Ovary (tissue), 9 donors: ENCODE measurements around the gene DNAH8. TPM values are rescaled to one million over a fixed set of nuclear protein-coding genes. Genes with fewer than 3 reads are reported as not detected.

Experiments
- DNase-seq, 5 donors: peaks; one replicate each; pipeline ENCODE4 v3.0.0-alpha.2; 2019 to 2020
- H3K27ac ChIP-seq, 2 donors: fragments of 200-600 bp; one replicate each; pipeline versions ENCODE4 v1.5.1 to v1.8.0; 2019 to 2022
- H3K27me3 ChIP-seq: fragments of 200-600 bp; one replicate; pipeline ENCODE4 v1.8.0; 2022
- H3K36me3 ChIP-seq: fragments of 200-600 bp; sonication (generic); one replicate; pipeline ENCODE4 v1.5.1; 2019
- H3K4me1 ChIP-seq: one replicate; pipeline ENCODE4 v1.8.1; 2013; ENCODE audit warnings: mild to moderate bottlenecking, moderate library complexity; ENCODE audit not compliant: insufficient read depth
- H3K4me3 ChIP-seq: fragments of 200-600 bp; sonication (generic); one replicate; pipeline ENCODE4 v1.5.1; 2017
- H3K9me3 ChIP-seq, 2 donors: fragments of 200-600 bp in 1 of 2; sonication (generic) in 1 of 2; one replicate each; pipeline versions ENCODE4 v1.5.1 to v1.8.1; 2013 to 2019; ENCODE audit warnings: mild to moderate bottlenecking in 1 of 2, moderate library complexity in 1 of 2
- EP300 ChIP-seq: sonication (generic); formaldehyde crosslinking; IDR thresholded peaks from one replicate; pipeline ENCODE4 v1.6.1; 2017; ENCODE audit warnings: antibody characterized with exemption
- POLR2A ChIP-seq: fragments of 450-650 bp; IDR thresholded peaks from one replicate; pipeline ENCODE4 v1.6.1; 2017; ENCODE audit warnings: antibody characterized with exemption, mild to moderate bottlenecking, moderate library complexity
- WGBS, 3 donors: extraction: QIAGEN DNeasy Blood & Tissue Kit in 1 of 3; methylation state at CpG; one replicate each; pipeline versions ENCODE4 v1.1.5 to v1.1.7; 2013 to 2017; 5-methylcytosine and 5-hydroxymethylcytosine counted together
- intact Hi-C, 4 donors: fragments of 100-400 bp; cut with DNase I; formaldehyde crosslinking; loops; one replicate each; pipeline versions ENCODE4 v1.11.0 to v1.15.1; 2022 to 2023
- polyA plus RNA-seq, 2 donors: library from polyadenylated mRNA; stranded (reverse); fragments of 200-250 nt in 1 of 2; fragments of 350-450 nt in 1 of 2; fragmentation: Illumina TruSeq in 1 of 2; extraction: RNeasy Lipid Tissue Mini Kit (QIAGEN cat#74804) in 1 of 2; gene quantifications; one replicate each; pipeline ENCODE4 v1.2.3, GENCODE V29; 2013 to 2014
- total RNA-seq, 7 donors: library from RNA; depleted of rRNA in 2 of 7; stranded (reverse); fragments of >200 nt in 2 of 7; fragmentation: NEBNext Ultra II Directional in 3 of 7; extraction: Animal tissue kit (Norgen Biotek cat#: 25700) in 3 of 7; gene quantifications; one replicate each; pipeline versions ENCODE4 v1.1.0 to v1.2.4, GENCODE V29; 2016 to 2023
- TF ChIP-seq, protein P1 (sequence below), 3 donors: fragments of 450-650 bp in 2 of 3; fragments of 200-600 bp in 1 of 3; IDR thresholded peaks; one replicate each; pipeline versions ENCODE4 v1.5.1 to v1.8.0; 2016 to 2022; ENCODE audit warnings: antibody characterized with exemption in 3 of 3, mild to moderate bottlenecking in 1 of 3
- donor health status: DM: no; HTN: no; CAD: no; lungs with moderate emphysema.
- donor health status: DM: no; HTN: no; CAD: no.
- donor health status: Bipolar disorder and iron deficiency.
- donor health status: DM: yes; HTN: yes; CAD: no.
- donor health status: DM: no; HTN: no; CAD: no.
- donor health status: DM: yes; HTN: yes; CAD: no.

Gene DNAH8
- total and polyA plus RNA-seq, 9 donors = under 0.01 to 0.08 (median 0.01) TPM; not detected in 4

DNA sequence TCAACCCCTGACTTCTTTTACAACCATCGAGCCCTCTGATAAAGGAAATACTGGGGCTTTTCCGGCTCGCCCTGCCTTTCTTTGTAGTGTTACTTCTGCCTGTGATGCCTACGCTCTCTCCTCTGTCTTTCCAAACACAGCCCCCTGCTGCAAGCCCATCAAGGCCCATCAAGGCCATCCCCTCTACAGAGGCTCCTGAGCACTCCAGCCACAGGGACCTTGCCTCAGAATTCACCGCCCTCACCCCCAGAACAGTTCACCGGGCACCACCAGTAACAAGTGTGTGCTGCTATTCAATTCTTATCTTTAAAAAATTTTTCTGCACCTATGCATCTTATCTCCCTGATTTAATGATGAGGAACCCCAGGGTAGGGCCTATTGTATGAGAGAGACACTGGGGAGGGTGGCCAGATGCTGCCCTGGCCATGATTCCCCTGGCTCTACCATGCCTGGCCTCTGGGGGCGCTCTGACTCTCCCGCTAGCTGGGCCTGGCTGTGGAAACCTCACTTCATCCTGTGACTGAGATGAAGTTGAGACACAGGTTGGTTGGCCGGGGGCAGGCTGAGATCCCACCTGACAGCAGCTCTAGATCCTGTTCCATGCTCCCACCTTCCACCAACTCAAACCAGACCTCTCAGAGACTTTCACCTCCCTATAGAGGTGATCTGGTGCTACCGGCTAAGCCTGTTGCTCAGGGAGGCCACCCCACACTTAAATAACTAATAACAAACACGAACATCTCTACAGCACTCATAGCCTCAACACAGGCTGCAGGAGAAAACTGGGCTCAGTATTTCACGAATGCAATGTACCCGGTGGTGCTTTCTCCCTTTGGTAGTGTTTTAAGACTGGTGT is 314.3 kb downstream of the DNAH8 start:
- Histone ChIP-seq H3K36me3 (no peaks in the 10 kb centered on the region), H3K9me3 (no peaks in the 10 kb centered on the region), H3K27me3 (no peaks in the 10 kb centered on the region), H3K4me3 (no peak overlapping the region), H3K27ac (no peak overlapping the region), H3K4me1 (no peaks in the 10 kb centered on the region)
- intact Hi-C loops = no loop called here
- TF ChIP-seq, protein P1, sequence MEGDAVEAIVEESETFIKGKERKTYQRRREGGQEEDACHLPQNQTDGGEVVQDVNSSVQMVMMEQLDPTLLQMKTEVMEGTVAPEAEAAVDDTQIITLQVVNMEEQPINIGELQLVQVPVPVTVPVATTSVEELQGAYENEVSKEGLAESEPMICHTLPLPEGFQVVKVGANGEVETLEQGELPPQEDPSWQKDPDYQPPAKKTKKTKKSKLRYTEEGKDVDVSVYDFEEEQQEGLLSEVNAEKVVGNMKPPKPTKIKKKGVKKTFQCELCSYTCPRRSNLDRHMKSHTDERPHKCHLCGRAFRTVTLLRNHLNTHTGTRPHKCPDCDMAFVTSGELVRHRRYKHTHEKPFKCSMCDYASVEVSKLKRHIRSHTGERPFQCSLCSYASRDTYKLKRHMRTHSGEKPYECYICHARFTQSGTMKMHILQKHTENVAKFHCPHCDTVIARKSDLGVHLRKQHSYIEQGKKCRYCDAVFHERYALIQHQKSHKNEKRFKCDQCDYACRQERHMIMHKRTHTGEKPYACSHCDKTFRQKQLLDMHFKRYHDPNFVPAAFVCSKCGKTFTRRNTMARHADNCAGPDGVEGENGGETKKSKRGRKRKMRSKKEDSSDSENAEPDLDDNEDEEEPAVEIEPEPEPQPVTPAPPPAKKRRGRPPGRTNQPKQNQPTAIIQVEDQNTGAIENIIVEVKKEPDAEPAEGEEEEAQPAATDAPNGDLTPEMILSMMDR (IDR thresholded peaks at IDR 0.05) = no peak
- no peak for TF ChIP-seq POLR2A
- no peak for TF ChIP-seq EP300
- no peak for DNase-seq
- WGBS, 3 donors = 74 to 83% (median 74%) methylated on average over 13 of the region's 13 CpGs

DNA sequence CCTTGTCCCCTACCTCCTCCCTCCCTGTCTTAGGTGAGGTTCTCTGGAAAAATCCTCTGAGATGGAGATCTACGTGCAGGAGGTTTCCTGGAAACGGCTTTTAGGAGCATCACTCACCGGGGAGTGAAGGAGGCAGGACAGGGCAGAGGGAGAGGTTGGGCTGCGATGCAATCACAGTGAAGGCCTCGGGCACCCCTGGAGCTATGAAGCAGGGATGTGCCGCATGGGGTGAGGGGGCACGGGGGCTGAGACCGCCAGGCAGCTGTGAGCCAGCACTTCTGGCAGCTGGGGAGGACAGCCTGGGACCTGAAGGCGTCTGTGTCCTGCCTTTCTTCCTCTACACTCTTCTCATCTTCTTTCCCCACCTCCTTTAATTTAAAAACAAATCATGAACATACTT is 320.6 kb downstream of the DNAH8 start:
- Histone ChIP-seq H3K27me3 (no peaks in the 10 kb centered on the region), H3K4me3 (no peak overlapping the region), H3K9me3 (no peaks in the 10 kb centered on the region), H3K27ac (no peak overlapping the region), H3K36me3 (no peaks in the 10 kb centered on the region), H3K4me1 (no peaks in the 10 kb centered on the region)
- intact Hi-C loops = no loop called here
- no peak for TF ChIP-seq POLR2A
- TF ChIP-seq EP300 = no peak
- TF ChIP-seq, protein P1 (IDR thresholded peaks at IDR 0.05) = no peak
- WGBS, 3 donors = 19 to 24% (median 20%) methylated on average over 9 of the region's 9 CpGs
- no peak for DNase-seq

DNA sequence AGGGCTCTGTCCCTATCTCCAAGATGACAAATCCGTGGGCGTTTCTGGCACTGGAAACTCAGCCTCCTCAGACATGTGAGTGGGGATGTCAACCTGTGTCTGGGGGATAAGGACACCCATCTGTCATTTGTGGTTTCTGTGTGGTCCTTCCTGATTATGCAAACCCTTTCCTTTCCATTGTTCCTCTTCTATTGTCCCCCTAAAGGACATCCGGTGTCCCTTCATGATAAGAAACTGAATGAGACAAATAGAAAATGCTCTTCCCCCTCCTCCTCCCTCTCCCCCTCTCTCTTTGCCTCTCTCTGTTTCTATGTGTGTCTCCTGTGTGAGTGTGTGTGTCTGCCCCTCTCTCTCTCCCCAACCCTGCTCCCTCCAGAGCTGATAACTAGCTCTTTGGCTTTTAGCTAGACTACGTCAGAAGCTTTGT is 322.0 kb downstream of the DNAH8 start:
- DNase-seq = no peak
- WGBS, 3 donors = 46 to 61% (median 54%) methylated on average over 4 of the region's 4 CpGs
- Histone ChIP-seq H3K36me3 (no peaks in the 10 kb centered on the region), H3K4me1 (no peaks in the 10 kb centered on the region), H3K27ac (no peak overlapping the region), H3K9me3 (peaks cover 0 to 4% of the 10 kb centered on the region in 2 donors), H3K4me3 (no peak overlapping the region), H3K27me3 (no peaks in the 10 kb centered on the region)
- intact Hi-C loops = no loop called here
- TF ChIP-seq, protein P1 (IDR thresholded peaks at IDR 0.05) = no peak
- TF ChIP-seq EP300 = no peak
- TF ChIP-seq POLR2A = no peak

DNA sequence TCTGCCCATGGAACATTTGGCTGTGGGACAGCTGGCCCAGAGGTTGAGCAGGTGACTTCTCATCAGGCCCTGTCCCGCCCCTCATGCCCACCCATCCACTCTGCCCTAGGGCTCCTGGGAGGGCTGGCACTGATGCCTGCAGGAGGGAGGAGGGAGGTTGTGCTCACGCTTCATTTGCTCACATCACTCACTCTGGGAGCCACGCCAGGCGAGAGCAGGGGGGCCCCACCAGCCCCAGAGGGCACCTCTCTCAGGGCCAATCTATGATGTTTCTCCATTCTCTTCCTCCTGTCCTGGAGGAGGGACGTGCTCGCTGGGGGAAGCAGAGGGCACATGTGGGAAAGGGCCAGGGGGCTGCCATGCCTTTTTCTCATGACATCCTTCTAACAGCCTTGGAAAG is 322.6 kb downstream of the DNAH8 start:
- Histone ChIP-seq H3K27me3 (no peaks in the 10 kb centered on the region), H3K4me1 (no peaks in the 10 kb centered on the region), H3K4me3 (no peak overlapping the region), H3K9me3 (peaks cover 0 to 4% of the 10 kb centered on the region in 2 donors), H3K27ac (no peak overlapping the region), H3K36me3 (no peaks in the 10 kb centered on the region)
- intact Hi-C loops = no loop called here
- WGBS, 3 donors = 51 to 71% (median 67%) methylated on average over 6 of the region's 6 CpGs
- TF ChIP-seq EP300 (no peak), POLR2A (no peak)
- TF ChIP-seq, protein P1 (IDR thresholded peaks at IDR 0.05) = no peak
- DNase-seq = no peak
